GM12878 (cell line): ENCODE data around the gene DUSP22. TPM values are rescaled to one million over a fixed set of nuclear protein-coding genes. Genes with fewer than 3 reads are reported as not detected.

ENCODE experiments used
- ATAC-seq: fragments of 200-7000 bp; cut with Tn5 transposase; 3 replicates; pipeline ENCODE4 v1.9.1; 2020; ENCODE audit warnings: mild to moderate bottlenecking, moderate library complexity
- BruUV-seq: library from RNA; stranded (reverse); fragments of 400-500 nt; replicated peaks from 2 replicates; lab custom pipeline; 2021; lab: Mats Ljungman, UMichigan
- CTCF ChIA-PET: fragments of 300-600 bp; sonication (Branson Sonifier 250); formaldehyde crosslinking; extraction: SDS; loops from one replicate; lab custom pipeline; 2021; ENCODE audit warnings: inconsistent platforms; lab: Yijun Ruan, JAX
- POLR2A ChIA-PET: fragments of 350-600 bp; formaldehyde crosslinking; extraction: SDS; loops from one replicate; lab custom pipeline; 2021; ENCODE audit warnings: inconsistent platforms; lab: Charles Lee
- RAD21 ChIA-PET: fragments of 300-600 bp; sonication (Branson Sonifier 250); formaldehyde crosslinking; loops from one replicate; lab custom pipeline; 2023; ENCODE audit warnings: antibody characterized with exemption; ENCODE audit not compliant: unreplicated experiment; lab: Charles Lee
- SMC1A ChIA-PET: fragments of 300-600 bp; sonication (Branson Sonifier 250); formaldehyde crosslinking; loops from one replicate; lab custom pipeline; 2023; ENCODE audit not compliant: unreplicated experiment, uncharacterized antibody; lab: Charles Lee
- DNase-seq: peaks from one replicate; pipeline ENCODE4 v3.0.0-alpha.2; 2011; ENCODE audit warnings: low read depth, low spot score
- FAIRE-seq: peaks from 3 replicates; lab custom pipeline; 2011; peaks lifted over from hg19 to GRCh38; lab: Jason Lieb, UNC
- H2AFZ ChIP-seq: 2 replicates; pipeline ENCODE4 v1.6.0; 2011; ENCODE audit warnings: low read depth, low read length, control low read depth; ENCODE audit not compliant: control insufficient read depth
- H3K27ac ChIP-seq: 2 replicates; pipeline ENCODE4 v1.5.1; 2011; ENCODE audit warnings: control low read depth; ENCODE audit not compliant: control insufficient read depth, insufficient read depth
- H3K27me3 ChIP-seq, 2 experiments: replicated peaks in 1 of 2; 2 replicates each; pipeline versions ENCODE4 v1.6.0 to v1.6.1; 2011; ENCODE audit warnings: low read length in 1 of 2; ENCODE audit not compliant: control insufficient read depth in 2 of 2, insufficient read depth in 2 of 2
- H3K36me3 ChIP-seq, 2 experiments: 2 replicates each; pipeline ENCODE4 v1.5.1; 2011; ENCODE audit warnings: low read length in 1 of 2; ENCODE audit not compliant: control insufficient read depth in 2 of 2, insufficient read depth in 2 of 2
- H3K4me1 ChIP-seq: 2 replicates; pipeline ENCODE4 v1.6.1; 2011; ENCODE audit warnings: mild to moderate bottlenecking, low read length, moderate library complexity, mixed read lengths; ENCODE audit not compliant: control insufficient read depth, insufficient read depth
- H3K4me2 ChIP-seq: 2 replicates; pipeline ENCODE4 v1.6.0; 2011; ENCODE audit warnings: control low read depth; ENCODE audit not compliant: control insufficient read depth, insufficient read depth
- H3K4me3 ChIP-seq: fragments of 200-600 bp; sonication (generic); 2 replicates; pipeline ENCODE4 v1.5.1; 2016
- H3K79me2 ChIP-seq: 2 replicates; pipeline ENCODE4 v1.6.0; 2011; ENCODE audit warnings: low read length; ENCODE audit not compliant: control insufficient read depth, insufficient read depth
- H3K9ac ChIP-seq: 2 replicates; pipeline ENCODE4 v1.8.0; 2011; ENCODE audit warnings: low read length, control low read depth, mixed read lengths; ENCODE audit not compliant: control insufficient read depth, insufficient read depth
- H3K9me3 ChIP-seq: replicated peaks from 3 replicates; pipeline ENCODE4 v1.5.1; 2011; ENCODE audit warnings: mild to moderate bottlenecking, low read length; ENCODE audit not compliant: control insufficient read depth, insufficient read depth
- H4K20me1 ChIP-seq: 2 replicates; pipeline ENCODE4 v1.6.0; 2011; ENCODE audit not compliant: control insufficient read depth, insufficient read depth
- ASH2L ChIP-seq: fragments of 300-600, 200-600 bp; sonication (generic); IDR thresholded peaks from 2 replicates; pipeline ENCODE4 v1.6.1; 2017; ENCODE audit warnings: low read depth, mild to moderate bottlenecking, borderline replicate concordance
- EZH2 ChIP-seq: IDR thresholded peaks from 2 replicates; pipeline ENCODE4 v1.6.1; 2012; ENCODE audit warnings: low read depth, mild to moderate bottlenecking, control low read depth, inconsistent platforms, low read length, borderline replicate concordance; ENCODE audit not compliant: control insufficient read depth
- GABPA ChIP-seq: IDR thresholded peaks from 2 replicates; pipeline ENCODE4 v1.6.1; 2014; ENCODE audit warnings: antibody characterized with exemption, low read depth, mild to moderate bottlenecking, inconsistent platforms
- MLLT1 ChIP-seq: fragments of 450-650 bp; IDR thresholded peaks from 2 replicates; pipeline ENCODE4 v1.6.1; 2016; ENCODE audit warnings: mild to moderate bottlenecking
- MTA3 ChIP-seq: IDR thresholded peaks from 2 replicates; pipeline ENCODE4 v1.6.1; 2012; ENCODE audit warnings: low read length, inconsistent platforms, borderline replicate concordance
- PAX8 ChIP-seq: fragments of 450-650 bp; IDR thresholded peaks from 2 replicates; pipeline ENCODE4 v1.6.1; 2017; ENCODE audit warnings: mild to moderate bottlenecking, moderate library complexity
- RB1 ChIP-seq: fragments of 450-650 bp; formaldehyde crosslinking; IDR thresholded peaks from 2 replicates; pipeline ENCODE4 v1.6.1; 2017; ENCODE audit warnings: mild to moderate bottlenecking, borderline replicate concordance
- SPI1 ChIP-seq: IDR thresholded peaks from 2 replicates; pipeline ENCODE4 v1.6.1; 2011; ENCODE audit warnings: low read depth, mild to moderate bottlenecking, low read length, moderate library complexity, borderline replicate concordance; ENCODE audit not compliant: insufficient read depth
- TCF3 ChIP-seq: IDR thresholded peaks from 2 replicates; pipeline ENCODE4 v1.6.1; 2012; ENCODE audit warnings: low read depth, mild to moderate bottlenecking, low read length, borderline replicate concordance; ENCODE audit not compliant: insufficient read depth
- WGBS: methylation state at CpG from one replicate; pipeline ENCODE4 v1.1.6; 2016; ENCODE audit warnings: low lambda C conversion rate; ENCODE audit not compliant: insufficient replicate concordance, insufficient coverage; ENCODE audit errors: missing lambda C conversion rate; 5-methylcytosine and 5-hydroxymethylcytosine counted together
- in situ Hi-C: fragments of 300-500 bp; cut with MboI; formaldehyde crosslinking; loops from 9 replicates; pipeline ENCODE4 v1.14.3; 2018; ENCODE audit warnings: mixed read lengths
- intact Hi-C: fragments of 100-400 bp; cut with micrococcal nuclease; formaldehyde crosslinking; loops from one replicate; pipeline ENCODE4 v1.14.2; 2022; ENCODE audit not compliant: unreplicated experiment
- polyA plus RNA-seq, 11 experiments: library from polyadenylated mRNA; depleted of rRNA in 4 of 11; unstranded in 6 of 11; stranded (reverse) in 5 of 11; fragments of >200 nt; fragmentation: Nextera tagmentation in 4 of 11; fragmentation: Illumina TruSeq in 1 of 11; extraction: Ambion mirVana in 4 of 11; extraction: Trizol in 1 of 11; gene quantifications; 1 replicate in 1 of 11; 2 replicates in 10 of 11; pipeline versions ENCODE4 v1.2.1 to v1.2.3, GENCODE V29; 2011 to 2016; ENCODE audit warnings: inconsistent platforms in 2 of 11, missing spikeins in 2 of 11, low read depth in 1 of 11
- total RNA-seq, 4 experiments: library from RNA; depleted of rRNA in 3 of 4; stranded (reverse); fragments of >200 nt in 3 of 4; fragmentation: Illumina TruSeq in 1 of 4; extraction: Trizol in 1 of 4; gene quantifications; 2 replicates each; pipeline versions ENCODE4 v1.2.1 to v1.2.3, GENCODE V29; 2013 to 2021
- TF ChIP-seq, protein P1 (sequence below): fragments of 450-650 bp; IDR thresholded peaks from 2 replicates; pipeline ENCODE4 v1.6.1; 2016; ENCODE audit warnings: mild to moderate bottlenecking
- TF ChIP-seq, protein P2 (sequence below): fragments of 450-650 bp; formaldehyde crosslinking; IDR thresholded peaks from 2 replicates; pipeline ENCODE4 v1.4.0; 2022; ENCODE audit warnings: mild to moderate bottlenecking, moderate library complexity
- TF ChIP-seq, protein P3 (sequence below): fragments of 450-650 bp; IDR thresholded peaks from 2 replicates; pipeline ENCODE4 v1.6.1; 2017; ENCODE audit warnings: low read depth, mild to moderate bottlenecking, moderate library complexity
- TF ChIP-seq, protein P4 (sequence below): IDR thresholded peaks from 2 replicates; pipeline ENCODE4 v1.6.1; 2012; ENCODE audit warnings: low read depth, low read length, improper control_type of control experiment

The DUSP22 gene
- total and polyA plus RNA-seq, 10 of the 15 experiments (the other 5 are each of a cell fraction or from before 2014, with no cell fraction given), result 78.9 to 156 (median 107) TPM

- RAD21 ChIA-PET, result interaction anchor here (0.6 to 6.4 kb wide), 18 partner anchors 10 to 124 kb away, joined by 3 to 112 read pairs (median 8); partner anchors contain the start of gene IRF4
- CTCF ChIA-PET, result interaction anchor here (0.9 to 5.7 kb wide), 11 partner anchors 9 to 204 kb away, joined by 3 to 56 read pairs (median 4); no protein-coding TSS in a partner anchor
- Histone ChIP-seq H4K20me1 (no peaks in the 10 kb centered on the region), H3K4me2 (peak overlapping the region; percentile 97), H3K9me3 (no peaks in the 10 kb centered on the region), H2AFZ (no peak overlapping the region), H3K36me3 (peaks cover 7% of the 10 kb centered on the region in 2 experiments; a peak in 3 of 4 replicates), H3K4me1 (peaks cover 66% of the 10 kb centered on the region), H3K79me2 (peaks cover 99% of the 10 kb centered on the region), H3K27ac (peak overlapping the region; percentile 100), H3K9ac (peak overlapping the region; percentile 54), H3K4me3 (peak overlapping the region; percentile 63), H3K27me3 (no peaks in the 10 kb centered on the region)
- WGBS, result 70% methylated on average over 11 of the region's 11 CpGs
- POLR2A ChIA-PET, result interaction anchor here (0.8 to 6.4 kb wide), 18 partner anchors 7 to 99 kb away, joined by 3 to 67 read pairs (median 8); no protein-coding TSS in a partner anchor
- intact Hi-C loops, result no loop called here
- in situ Hi-C loops, result no loop called here
- FAIRE-seq (no peak), ATAC-seq (peak; percentile 32), DNase-seq (no peak)
- BruUV-seq, result no TSS peak
- SMC1A ChIA-PET, result interaction anchor here (0.7 to 7.2 kb wide), 25 partner anchors 8 to 108 kb away, joined by 3 to 221 read pairs (median 11); partner anchors contain the start of gene IRF4
- TF ChIP-seq GABPA, result no peak
- TF ChIP-seq PAX8, result no peak
- TF ChIP-seq, protein P1, sequence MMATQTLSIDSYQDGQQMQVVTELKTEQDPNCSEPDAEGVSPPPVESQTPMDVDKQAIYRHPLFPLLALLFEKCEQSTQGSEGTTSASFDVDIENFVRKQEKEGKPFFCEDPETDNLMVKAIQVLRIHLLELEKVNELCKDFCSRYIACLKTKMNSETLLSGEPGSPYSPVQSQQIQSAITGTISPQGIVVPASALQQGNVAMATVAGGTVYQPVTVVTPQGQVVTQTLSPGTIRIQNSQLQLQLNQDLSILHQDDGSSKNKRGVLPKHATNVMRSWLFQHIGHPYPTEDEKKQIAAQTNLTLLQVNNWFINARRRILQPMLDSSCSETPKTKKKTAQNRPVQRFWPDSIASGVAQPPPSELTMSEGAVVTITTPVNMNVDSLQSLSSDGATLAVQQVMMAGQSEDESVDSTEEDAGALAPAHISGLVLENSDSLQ, result peak; percentile 84
- TF ChIP-seq, protein P2, sequence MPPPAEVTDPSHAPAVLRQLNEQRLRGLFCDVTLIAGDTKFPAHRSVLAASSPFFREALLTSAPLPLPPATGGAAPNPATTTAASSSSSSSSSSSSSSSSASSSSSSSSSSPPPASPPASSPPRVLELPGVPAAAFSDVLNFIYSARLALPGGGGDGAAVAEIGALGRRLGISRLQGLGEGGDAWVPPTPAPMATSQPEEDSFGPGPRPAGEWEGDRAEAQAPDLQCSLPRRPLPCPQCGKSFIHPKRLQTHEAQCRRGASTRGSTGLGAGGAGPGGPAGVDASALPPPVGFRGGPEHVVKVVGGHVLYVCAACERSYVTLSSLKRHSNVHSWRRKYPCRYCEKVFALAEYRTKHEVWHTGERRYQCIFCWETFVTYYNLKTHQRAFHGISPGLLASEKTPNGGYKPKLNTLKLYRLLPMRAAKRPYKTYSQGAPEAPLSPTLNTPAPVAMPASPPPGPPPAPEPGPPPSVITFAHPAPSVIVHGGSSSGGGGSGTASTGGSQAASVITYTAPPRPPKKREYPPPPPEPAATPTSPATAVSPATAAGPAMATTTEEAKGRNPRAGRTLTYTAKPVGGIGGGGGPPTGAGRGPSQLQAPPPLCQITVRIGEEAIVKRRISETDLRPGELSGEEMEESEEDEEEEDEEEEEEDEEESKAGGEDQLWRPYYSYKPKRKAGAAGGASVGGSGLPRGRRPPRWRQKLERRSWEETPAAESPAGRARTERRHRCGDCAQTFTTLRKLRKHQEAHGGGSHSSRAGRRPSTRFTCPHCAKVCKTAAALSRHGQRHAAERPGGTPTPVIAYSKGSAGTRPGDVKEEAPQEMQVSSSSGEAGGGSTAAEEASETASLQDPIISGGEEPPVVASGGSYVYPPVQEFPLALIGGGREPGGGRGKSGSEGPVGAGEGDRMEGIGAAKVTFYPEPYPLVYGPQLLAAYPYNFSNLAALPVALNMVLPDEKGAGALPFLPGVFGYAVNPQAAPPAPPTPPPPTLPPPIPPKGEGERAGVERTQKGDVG, result peak; percentile 13; the same call in 1 of the 2 replicates
- no peak for TF ChIP-seq MTA3
- peak; percentile 90 for TF ChIP-seq SPI1
- TF ChIP-seq, protein P3, sequence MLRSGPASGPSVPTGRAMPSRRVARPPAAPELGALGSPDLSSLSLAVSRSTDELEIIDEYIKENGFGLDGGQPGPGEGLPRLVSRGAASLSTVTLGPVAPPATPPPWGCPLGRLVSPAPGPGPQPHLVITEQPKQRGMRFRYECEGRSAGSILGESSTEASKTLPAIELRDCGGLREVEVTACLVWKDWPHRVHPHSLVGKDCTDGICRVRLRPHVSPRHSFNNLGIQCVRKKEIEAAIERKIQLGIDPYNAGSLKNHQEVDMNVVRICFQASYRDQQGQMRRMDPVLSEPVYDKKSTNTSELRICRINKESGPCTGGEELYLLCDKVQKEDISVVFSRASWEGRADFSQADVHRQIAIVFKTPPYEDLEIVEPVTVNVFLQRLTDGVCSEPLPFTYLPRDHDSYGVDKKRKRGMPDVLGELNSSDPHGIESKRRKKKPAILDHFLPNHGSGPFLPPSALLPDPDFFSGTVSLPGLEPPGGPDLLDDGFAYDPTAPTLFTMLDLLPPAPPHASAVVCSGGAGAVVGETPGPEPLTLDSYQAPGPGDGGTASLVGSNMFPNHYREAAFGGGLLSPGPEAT, result 0 out of 2 replicates have a peak, but pooled peaks have one; percentile 61
- TF ChIP-seq MLLT1, result 0 out of 2 replicates have a peak, but pooled peaks have one; percentile 50
- TF ChIP-seq ASH2L, result no peak
- TF ChIP-seq RB1, result 0 out of 2 replicates have a peak, but pooled peaks have one; percentile 12
- TF ChIP-seq, protein P4, sequence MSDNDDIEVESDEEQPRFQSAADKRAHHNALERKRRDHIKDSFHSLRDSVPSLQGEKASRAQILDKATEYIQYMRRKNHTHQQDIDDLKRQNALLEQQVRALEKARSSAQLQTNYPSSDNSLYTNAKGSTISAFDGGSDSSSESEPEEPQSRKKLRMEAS, result no peak
- 0 out of 2 replicates have a peak, but pooled peaks have one; percentile 3 for TF ChIP-seq TCF3
- no peak for TF ChIP-seq EZH2
Observed at GRCh38 chr6:298233-299103, 6.2 kb downstream of the DUSP22 start.
